Fibroblast of villous mesenchyme (primary cell): ENCODE data around the gene HOXB3. TPM values are rescaled to one million over a fixed set of nuclear protein-coding genes. Genes with fewer than 3 reads are reported as not detected.

Experiments
- DNase-seq: peaks from one replicate; pipeline ENCODE4 v3.0.0-alpha.2; 2010; ENCODE audit warnings: low read depth
- H3K4me3 ChIP-seq: 2 replicates; pipeline ENCODE4 v1.5.1; 2011; ENCODE audit warnings: low read depth, mild to moderate bottlenecking, low read length
- total RNA-seq: library from RNA; depleted of rRNA; stranded (reverse); fragments of >200 nt; gene quantifications from 2 replicates; pipeline ENCODE4 v1.2.3, GENCODE V29; 2012
- TF ChIP-seq, protein P1 (sequence below): IDR thresholded peaks from 2 replicates; pipeline ENCODE4 v1.5.1; 2012; ENCODE audit warnings: low read depth, mild to moderate bottlenecking, low read length; ENCODE audit not compliant: insufficient read depth

Gene HOXB3
- total RNA-seq, 1 donor = 4.3 TPM

DNA sequence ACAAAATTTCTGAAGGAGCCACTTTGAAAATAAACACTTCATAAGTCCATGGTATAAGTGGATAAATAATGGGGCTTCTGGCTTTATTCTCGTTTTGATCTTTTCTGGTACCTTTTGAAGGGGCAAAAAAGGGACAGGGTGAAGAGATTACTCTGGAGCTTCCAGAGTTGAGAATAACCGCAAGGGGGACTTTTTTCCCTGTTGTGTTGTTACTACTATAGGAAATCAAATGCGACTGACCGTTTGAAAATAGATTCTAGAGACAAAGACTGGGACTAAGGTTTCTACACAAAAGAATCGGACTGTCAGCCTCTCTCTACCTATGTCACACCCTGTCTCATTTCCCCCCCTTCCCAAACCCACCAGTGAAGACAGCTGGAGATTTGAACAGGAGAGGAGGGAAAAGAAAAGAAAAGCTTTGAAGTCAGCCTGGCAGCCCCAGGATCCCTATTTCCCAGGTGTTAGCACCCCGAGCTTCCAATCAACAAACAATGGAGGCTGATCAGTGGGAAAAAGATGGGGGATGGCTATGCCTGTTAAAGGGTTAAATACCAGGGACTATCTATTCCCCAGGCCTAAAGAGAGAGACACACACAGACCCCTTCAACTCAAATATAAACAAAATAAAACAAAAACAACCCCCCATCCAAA lies 20.2 kb downstream of the HOXB3 start:
- H3K4me3 ChIP-seq = no peak overlapping the region
- DNase-seq = no peak
- TF ChIP-seq, protein P1, sequence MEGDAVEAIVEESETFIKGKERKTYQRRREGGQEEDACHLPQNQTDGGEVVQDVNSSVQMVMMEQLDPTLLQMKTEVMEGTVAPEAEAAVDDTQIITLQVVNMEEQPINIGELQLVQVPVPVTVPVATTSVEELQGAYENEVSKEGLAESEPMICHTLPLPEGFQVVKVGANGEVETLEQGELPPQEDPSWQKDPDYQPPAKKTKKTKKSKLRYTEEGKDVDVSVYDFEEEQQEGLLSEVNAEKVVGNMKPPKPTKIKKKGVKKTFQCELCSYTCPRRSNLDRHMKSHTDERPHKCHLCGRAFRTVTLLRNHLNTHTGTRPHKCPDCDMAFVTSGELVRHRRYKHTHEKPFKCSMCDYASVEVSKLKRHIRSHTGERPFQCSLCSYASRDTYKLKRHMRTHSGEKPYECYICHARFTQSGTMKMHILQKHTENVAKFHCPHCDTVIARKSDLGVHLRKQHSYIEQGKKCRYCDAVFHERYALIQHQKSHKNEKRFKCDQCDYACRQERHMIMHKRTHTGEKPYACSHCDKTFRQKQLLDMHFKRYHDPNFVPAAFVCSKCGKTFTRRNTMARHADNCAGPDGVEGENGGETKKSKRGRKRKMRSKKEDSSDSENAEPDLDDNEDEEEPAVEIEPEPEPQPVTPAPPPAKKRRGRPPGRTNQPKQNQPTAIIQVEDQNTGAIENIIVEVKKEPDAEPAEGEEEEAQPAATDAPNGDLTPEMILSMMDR = no peak

DNA sequence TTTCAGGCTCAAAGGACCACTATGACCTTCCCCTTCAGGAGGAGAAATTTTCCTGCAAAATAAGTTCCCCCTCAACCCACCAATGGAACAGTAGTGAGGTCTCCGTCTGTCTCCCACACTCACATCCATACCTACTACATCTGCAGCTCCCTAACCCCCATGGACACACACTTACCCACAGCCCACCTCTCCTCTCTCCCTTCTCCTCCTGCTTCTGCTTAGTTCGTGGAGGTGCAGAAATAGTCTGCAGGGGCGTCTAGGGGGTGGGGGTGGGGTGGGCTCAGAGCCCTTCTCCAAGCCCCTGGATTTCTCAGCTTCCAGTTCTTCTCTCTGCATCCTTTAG lies 20.8 kb downstream of the HOXB3 start:
- TF ChIP-seq, protein P1 = no peak
- H3K4me3 ChIP-seq = no peak overlapping the region
- no peak for DNase-seq

DNA sequence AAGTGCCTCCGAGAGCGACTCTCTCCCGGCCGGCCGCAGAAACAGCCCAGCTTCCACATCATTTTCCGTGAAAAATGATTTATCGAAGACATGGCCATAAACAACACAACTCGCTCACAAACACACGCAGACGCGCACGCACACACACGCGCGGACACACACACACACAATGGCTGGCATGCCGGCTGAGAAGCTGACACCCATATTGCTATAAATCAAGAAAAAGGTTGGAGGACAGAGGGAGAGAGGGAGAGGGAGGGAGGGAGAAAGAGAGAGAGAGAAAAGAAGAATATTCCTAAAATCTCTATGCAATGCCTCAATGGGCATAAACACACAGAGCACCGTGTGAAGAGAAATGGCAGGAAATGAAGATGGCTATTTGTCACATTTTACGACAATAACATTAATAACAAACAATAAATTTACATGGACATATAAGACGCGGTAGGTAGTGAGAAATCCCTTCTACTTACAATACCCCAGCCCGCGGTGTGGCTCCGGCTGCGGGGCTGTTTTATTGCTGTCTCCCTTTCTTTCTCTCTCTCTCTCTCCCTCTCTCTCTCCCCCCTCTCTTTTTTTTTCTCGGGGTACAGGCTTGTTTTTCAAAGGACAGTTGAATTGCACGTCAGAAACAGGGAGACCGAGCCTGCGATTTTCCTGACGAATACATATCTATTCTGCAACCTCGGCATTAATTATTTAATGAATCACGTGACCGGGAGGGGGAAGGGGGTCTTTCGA lies 21.4 kb downstream of the HOXB3 start:
- no peak overlapping the region for H3K4me3 ChIP-seq
- TF ChIP-seq, protein P1 = no peak
- no peak for DNase-seq

DNA sequence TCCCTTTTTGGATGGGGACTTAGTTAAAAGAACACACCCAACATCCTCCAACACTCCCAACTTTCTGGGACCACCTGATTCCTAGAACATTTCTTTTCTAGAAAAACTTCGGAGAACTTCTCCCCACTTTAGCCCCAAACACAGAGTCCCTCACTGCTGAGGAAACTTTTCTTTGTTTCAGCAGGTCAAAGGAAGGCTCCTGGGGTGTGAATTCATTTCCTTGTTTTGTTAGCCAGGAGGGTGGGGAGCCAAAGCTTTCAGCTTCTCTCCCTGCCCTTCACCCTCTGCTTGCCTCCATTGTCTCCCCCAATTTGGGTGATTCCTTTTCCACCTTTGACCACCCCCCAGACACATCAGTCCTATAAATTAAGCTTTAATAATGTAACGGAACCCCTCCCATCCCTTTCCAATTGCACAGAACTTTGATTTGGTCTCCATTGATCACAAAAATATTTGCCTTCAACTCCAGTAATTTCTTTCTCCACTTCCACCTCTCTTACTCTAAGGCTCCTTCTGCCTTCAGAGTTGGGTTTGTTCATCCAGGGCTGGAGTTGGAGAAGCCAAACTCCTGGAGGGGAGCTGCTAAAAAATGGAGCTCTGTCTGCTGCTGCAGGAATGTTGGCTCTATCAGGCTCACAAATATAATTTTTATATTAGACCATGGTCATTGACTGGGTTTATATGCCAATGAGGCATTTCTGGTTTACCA lies 22.2 kb downstream of the HOXB3 start:
- no peak overlapping the region for H3K4me3 ChIP-seq

DNA sequence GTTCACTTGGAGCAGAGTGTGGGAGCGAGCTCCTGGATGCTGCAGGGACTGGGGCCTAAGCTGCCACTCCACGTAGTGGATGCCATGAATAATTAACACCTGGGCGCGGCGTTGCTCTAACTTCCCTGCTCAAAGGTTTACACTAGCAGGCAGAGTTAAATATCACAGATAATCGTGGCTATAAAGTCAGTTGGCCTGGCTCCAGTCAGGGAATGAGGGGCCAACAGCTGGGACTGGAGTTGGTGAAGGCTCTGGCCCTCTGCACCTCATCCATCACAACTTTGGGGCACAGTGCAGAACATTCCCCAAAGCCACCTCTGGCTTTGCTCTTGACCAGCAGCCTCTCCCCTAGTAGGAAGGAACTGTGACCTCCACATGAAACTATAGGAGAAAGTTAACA lies 22.8 kb downstream of the HOXB3 start:
- DNase-seq = no peak
- H3K4me3 ChIP-seq = no peak overlapping the region
- TF ChIP-seq, protein P1 = no peak

More for the DNA sequence above, 22.2 kb downstream of the HOXB3 start:
- TF ChIP-seq, protein P1 = no peak
- no peak for DNase-seq

DNA sequence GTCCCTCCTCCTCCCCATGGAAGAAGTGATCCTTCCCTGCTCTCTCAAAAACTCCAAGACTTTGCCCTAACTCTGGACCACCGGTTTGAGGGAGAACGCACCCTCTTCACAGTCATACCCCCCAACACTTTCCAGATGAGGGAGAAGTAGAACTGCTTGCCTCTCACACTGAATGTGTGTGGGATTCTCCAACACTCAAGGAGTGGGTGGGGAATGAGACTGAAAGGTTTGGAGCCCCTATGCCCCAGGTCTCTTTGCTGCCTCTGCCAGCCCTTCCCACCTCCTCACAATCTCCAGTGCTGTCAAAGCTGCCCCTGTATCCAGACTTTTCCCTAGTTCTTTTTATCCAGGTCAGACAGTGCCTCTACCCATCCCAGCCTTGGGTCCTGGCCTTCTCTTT lies 23.3 kb downstream of the HOXB3 start:
- TF ChIP-seq, protein P1 = no peak
- no peak for DNase-seq
- no peak overlapping the region for H3K4me3 ChIP-seq
